Esophagus muscularis mucosa (tissue), 4 donors: Measurements from ENCODE around the gene HLA-DOB. TPM values are rescaled to one million over a fixed set of nuclear protein-coding genes. Genes with fewer than 3 reads are reported as not detected.
"Not testable (repeated sequence)": the region's sequence is repeated elsewhere in the genome, so short reads cannot be mapped to it uniquely, and the experiment has no call there.

ENCODE experiments used
- DNase-seq: peaks from one replicate; pipeline ENCODE4 v3.0.0-alpha.2; 2017; ENCODE audit errors: extremely low spot score
- H3K27ac ChIP-seq, 4 donors: fragments of 200-600 bp; sonication (generic); replicated peaks in 1 of 4; 1 replicate in 3 of 4; 2 replicates in 1 of 4; pipeline ENCODE4 v1.5.1; 2016 to 2019; ENCODE audit warnings: mild to moderate bottlenecking in 1 of 4
- H3K27me3 ChIP-seq, 4 donors: fragments of 200-600 bp; sonication (generic); one replicate each; pipeline versions ENCODE4 v1.5.1 to v1.6.0; 2016 to 2019
- H3K36me3 ChIP-seq, 4 donors: fragments of 200-600 bp; sonication (generic); one replicate each; pipeline ENCODE4 v1.5.1; 2016 to 2019
- H3K4me1 ChIP-seq, 4 donors: fragments of 200-600 bp; sonication (generic); one replicate each; pipeline ENCODE4 v1.5.1; 2016 to 2019
- H3K4me3 ChIP-seq, 4 donors: fragments of 200-600 bp; sonication (generic); 1 replicate in 2 of 4; 2 replicates in 2 of 4; pipeline ENCODE4 v1.5.1; 2016 to 2019; ENCODE audit warnings: mild to moderate bottlenecking in 4 of 4, moderate library complexity in 1 of 4
- H3K9me3 ChIP-seq, 4 donors: fragments of 200-600 bp; sonication (generic); 1 replicate in 3 of 4; 2 replicates in 1 of 4; pipeline ENCODE4 v1.5.1; 2016 to 2019
- CTCF ChIP-seq, 3 experiments: fragments of 200-600 bp in 2 of 3; fragments of 450-650 bp in 1 of 3; sonication (generic) in 2 of 3; IDR thresholded peaks; one replicate each; pipeline ENCODE4 v1.5.1; 2017 to 2019; ENCODE audit warnings: antibody characterized with exemption in 3 of 3, mild to moderate bottlenecking in 2 of 3, moderate library complexity in 1 of 3
- EP300 ChIP-seq: sonication (generic); formaldehyde crosslinking; IDR thresholded peaks from one replicate; pipeline ENCODE4 v1.6.1; 2017; ENCODE audit warnings: antibody characterized with exemption
- POLR2A ChIP-seq: fragments of 450-650 bp; IDR thresholded peaks from one replicate; pipeline ENCODE4 v1.6.1; 2017; ENCODE audit warnings: antibody characterized with exemption, moderate library complexity, mild to moderate bottlenecking, low read depth
- POLR2AphosphoS5 ChIP-seq, 2 donors: sonication (generic); formaldehyde crosslinking; IDR thresholded peaks; one replicate each; pipeline ENCODE4 v1.6.1; 2017; ENCODE audit warnings: antibody characterized with exemption in 2 of 2
- WGBS: methylation state at CpG from one replicate; pipeline ENCODE4 v1.1.5; 2018; 5-methylcytosine and 5-hydroxymethylcytosine counted together
- intact Hi-C: fragments of 100-400 bp; cut with DNase I; formaldehyde crosslinking; loops from one replicate; pipeline ENCODE4 v1.15.1; 2023
- total RNA-seq, 4 donors: library from RNA; depleted of rRNA; stranded (reverse); fragments of >200 nt; gene quantifications; one replicate each; pipeline versions ENCODE4 v1.1.0 to v1.2.1, GENCODE V29; 2016

Gene HLA-DOB
- total RNA-seq, 4 donors from 2014 or later = 0.19 to 0.33 (median 0.29) TPM; not detected in 1

- 68% methylated on average over 2 of the region's 2 CpGs for whole genome bisulfite sequencing
- no peaks in the 10 kb centered on the region for H3K36me3 ChIP-seq
- no peak overlapping the region for H3K27ac ChIP-seq
- H3K27me3 ChIP-seq = peaks cover 0 to 40% (median 5%) of the 10 kb centered on the region in 4 donors
- no peak for DNase-seq
- H3K9me3 ChIP-seq = no peaks in the 10 kb centered on the region
- intact Hi-C loops = loop anchor here (10.0 kb wide), 1 partner anchor 86 kb away; no protein-coding TSS in a partner anchor
- H3K4me1 ChIP-seq = no peaks in the 10 kb centered on the region
- TF ChIP-seq CTCF (IDR thresholded peaks at IDR 0.05) (no peak), EP300 (no peak), POLR2A (no peak), POLR2AphosphoS5 (IDR thresholded peaks at IDR 0.05) (no peak)
- H3K4me3 ChIP-seq = no peak overlapping the region
Measured at GRCh38 chr6:32790306-32790705, 26.5 kb downstream of the HLA-DOB start.

GRCh38 chr6:32785781-32786533, 30.8 kb downstream of the HLA-DOB start:
- Histone ChIP-seq H3K4me3 (no peak overlapping the region), H3K27me3 (peaks cover 0 to 13% (median 2%) of the 10 kb centered on the region in 4 donors), H3K9me3 (no peaks in the 10 kb centered on the region), H3K27ac (no peak overlapping the region), H3K4me1 (no peaks in the 10 kb centered on the region), H3K36me3 (no peaks in the 10 kb centered on the region)
- TF ChIP-seq CTCF (IDR thresholded peaks at IDR 0.05) (peak; percentile 35 to 48 (median 35)), EP300 (no peak)
- no peak for DNase-seq
- WGBS = 45% methylated on average over 5 of the region's 5 CpGs
- intact Hi-C loops = no loop called here

GRCh38 chr6:32782923-32783322, 33.9 kb downstream of the HLA-DOB start:
- H3K27ac ChIP-seq, H3K9me3 ChIP-seq, H3K36me3 ChIP-seq, intact Hi-C loops, H3K4me3 ChIP-seq, H3K4me1 ChIP-seq, DNase-seq: not testable (repeated sequence)
- peaks cover 0 to 15% (median 0%) of the 10 kb centered on the region in 4 donors for H3K27me3 ChIP-seq

GRCh38 chr6:32779036-32779435, 37.8 kb downstream of the HLA-DOB start:
- H3K4me3 ChIP-seq = no peak overlapping the region
- no peaks in the 10 kb centered on the region for H3K9me3 ChIP-seq
- H3K27ac ChIP-seq = no peak overlapping the region
- intact Hi-C loops = no loop called here
- no peaks in the 10 kb centered on the region for H3K4me1 ChIP-seq
- H3K27me3 ChIP-seq = peaks cover 0 to 12% (median 0%) of the 10 kb centered on the region in 4 donors
- TF ChIP-seq CTCF (IDR thresholded peaks at IDR 0.05) = no peak
- no peak for TF ChIP-seq EP300
- no peak for TF ChIP-seq POLR2AphosphoS5 (IDR thresholded peaks at IDR 0.05)
- TF ChIP-seq POLR2A = no peak
- DNase-seq = no peak
- no peaks in the 10 kb centered on the region for H3K36me3 ChIP-seq

- intact Hi-C loops = no loop called here
- TF ChIP-seq POLR2A (no peak), EP300 (no peak), POLR2AphosphoS5 (IDR thresholded peaks at IDR 0.05) (no peak), CTCF (IDR thresholded peaks at IDR 0.05) (no peak)
- no peak for DNase-seq
- WGBS = 38% methylated on average over 1 of the region's 1 CpG
- H3K27ac ChIP-seq = no peak overlapping the region
- H3K27me3 ChIP-seq = peaks cover 0 to 13% (median 0%) of the 10 kb centered on the region in 4 donors
- H3K4me1 ChIP-seq = no peaks in the 10 kb centered on the region
- H3K9me3 ChIP-seq = no peaks in the 10 kb centered on the region
- H3K36me3 ChIP-seq = no peaks in the 10 kb centered on the region
- no peak overlapping the region for H3K4me3 ChIP-seq
Measured at GRCh38 chr6:32775071-32775470, 41.7 kb downstream of the HLA-DOB start.
